H9 (cell line): ENCODE results near the gene DPH6. TPM values are rescaled to one million over a fixed set of nuclear protein-coding genes. Genes with fewer than 3 reads are reported as not detected.

ENCODE experiments used
- DNase-seq: peaks from one replicate; pipeline ENCODE4 v3.0.0-alpha.2; 2017
- H2AFZ ChIP-seq: one replicate; pipeline ENCODE4 v1.6.1; 2013; ENCODE audit warnings: mild to moderate bottlenecking, low read length, control low read depth, moderate library complexity
- H2AK5ac ChIP-seq: 2 replicates; pipeline ENCODE4 v1.6.1; 2013; ENCODE audit warnings: low read length, control low read depth, mixed read lengths; ENCODE audit not compliant: insufficient read length
- H2BK120ac ChIP-seq: one replicate; pipeline ENCODE4 v1.6.1; 2013; ENCODE audit warnings: low read depth, mild to moderate bottlenecking, low read length, control low read depth, inconsistent platforms; ENCODE audit not compliant: poor library complexity, severe bottlenecking
- H2BK12ac ChIP-seq: 2 replicates; pipeline ENCODE4 v1.6.1; 2013; ENCODE audit warnings: low read length, control low read depth, mixed read lengths, low read depth; ENCODE audit not compliant: insufficient read length
- H2BK15ac ChIP-seq: 2 replicates; pipeline ENCODE4 v1.6.1; 2013; ENCODE audit warnings: low read depth, low read length, control low read depth
- H2BK20ac ChIP-seq: one replicate; pipeline ENCODE4 v1.6.1; 2013; ENCODE audit warnings: low read depth, mild to moderate bottlenecking, low read length, control low read depth, inconsistent platforms; ENCODE audit not compliant: poor library complexity, severe bottlenecking
- H2BK5ac ChIP-seq: 2 replicates; pipeline ENCODE4 v1.6.1; 2013; ENCODE audit warnings: low read length, control low read depth, mixed read lengths; ENCODE audit not compliant: insufficient read length
- H3K14ac ChIP-seq: 2 replicates; pipeline ENCODE4 v1.6.1; 2013; ENCODE audit warnings: low read length, control low read depth; ENCODE audit not compliant: insufficient read depth
- H3K18ac ChIP-seq: 2 replicates; pipeline ENCODE4 v1.6.1; 2013; ENCODE audit warnings: low read depth, mild to moderate bottlenecking, mixed read lengths, low read length, control low read depth; ENCODE audit not compliant: insufficient read length
- H3K23ac ChIP-seq: 2 replicates; pipeline ENCODE4 v1.6.1; 2013; ENCODE audit warnings: low read length, control low read depth, mixed read lengths, low read depth; ENCODE audit not compliant: insufficient read length
- H3K23me2 ChIP-seq: 2 replicates; pipeline ENCODE4 v1.6.1; 2013; ENCODE audit warnings: low read depth, mild to moderate bottlenecking, mixed read lengths, low read length, control low read depth; ENCODE audit not compliant: insufficient read length, poor library complexity, severe bottlenecking
- H3K27ac ChIP-seq: 2 replicates; pipeline ENCODE4 v1.5.1; 2013; ENCODE audit warnings: low read length, control low read depth, mixed read lengths, low read depth; ENCODE audit not compliant: insufficient read length
- H3K27me3 ChIP-seq: 2 replicates; pipeline ENCODE4 v1.6.1; 2013; ENCODE audit warnings: low read length, control low read depth, inconsistent platforms; ENCODE audit not compliant: insufficient read depth
- H3K4ac ChIP-seq: 2 replicates; pipeline ENCODE4 v1.6.1; 2013; ENCODE audit warnings: low read depth, mild to moderate bottlenecking, control low read depth, inconsistent platforms, low read length, moderate library complexity
- H3K4me1 ChIP-seq: 2 replicates; pipeline ENCODE4 v1.6.1; 2013; ENCODE audit warnings: low read length, control low read depth, inconsistent platforms; ENCODE audit not compliant: insufficient read depth
- H3K4me2 ChIP-seq: 2 replicates; pipeline ENCODE4 v1.6.1; 2013; ENCODE audit warnings: low read length, control low read depth, mixed read lengths; ENCODE audit not compliant: insufficient read length, insufficient read depth
- H3K56ac ChIP-seq: 2 replicates; pipeline ENCODE4 v1.6.1; 2013; ENCODE audit warnings: low read depth, mild to moderate bottlenecking, mixed read lengths, low read length, control low read depth; ENCODE audit not compliant: insufficient read length
- H3K79me1 ChIP-seq: 2 replicates; pipeline ENCODE4 v1.6.1; 2013; ENCODE audit warnings: low read depth, mild to moderate bottlenecking, moderate library complexity, low read length, control low read depth, inconsistent platforms; ENCODE audit not compliant: insufficient read depth, poor library complexity, severe bottlenecking
- H3K79me2 ChIP-seq: 2 replicates; pipeline ENCODE4 v1.6.1; 2013; ENCODE audit warnings: low read length, control low read depth, inconsistent platforms; ENCODE audit not compliant: insufficient read depth
- H3K9ac ChIP-seq: 2 replicates; pipeline ENCODE4 v1.6.1; 2013; ENCODE audit warnings: low read length, control low read depth, mixed read lengths; ENCODE audit not compliant: insufficient read length; ENCODE audit errors: extremely low read depth
- H3K9me3 ChIP-seq: one replicate; pipeline ENCODE4 v1.6.1; 2013; ENCODE audit warnings: low read depth, low read length, inconsistent platforms; ENCODE audit not compliant: control insufficient read depth
- H3T11ph ChIP-seq: one replicate; pipeline ENCODE4 v1.6.1; 2013; ENCODE audit warnings: mild to moderate bottlenecking, low read length, control low read depth, inconsistent platforms
- H4K20me1 ChIP-seq: one replicate; pipeline ENCODE4 v1.6.1; 2013; ENCODE audit not compliant: control insufficient read depth, insufficient read length, insufficient read depth
- H4K5ac ChIP-seq: 2 replicates; pipeline ENCODE4 v1.6.1; 2013; ENCODE audit warnings: low read depth, mild to moderate bottlenecking, mixed read lengths, low read length, control low read depth; ENCODE audit not compliant: insufficient read length
- H4K8ac ChIP-seq: replicated peaks from 2 replicates; pipeline ENCODE4 v1.6.1; 2013; ENCODE audit warnings: low read length, control low read depth, mixed read lengths, low read depth; ENCODE audit not compliant: insufficient read length
- H4K91ac ChIP-seq: 2 replicates; pipeline ENCODE4 v1.6.1; 2013; ENCODE audit warnings: low read depth, mild to moderate bottlenecking, moderate library complexity, mixed read lengths, low read length, control low read depth; ENCODE audit not compliant: insufficient read length
- H3K27ac Mint-ChIP-seq, 3 experiments: 2 replicates in 2 of 3; 3 replicates in 1 of 3; pipeline ENCODE4 v1.8.0; 2020 to 2021; ENCODE audit warnings: mixed read lengths in 3 of 3, mild to moderate bottlenecking in 1 of 3, moderate library complexity in 1 of 3
- H3K27me3 Mint-ChIP-seq: 2 replicates; pipeline ENCODE4 v1.8.0; 2021; ENCODE audit warnings: low read depth, mild to moderate bottlenecking, moderate library complexity, mixed read lengths
- H3K36me3 Mint-ChIP-seq, 3 experiments: 2 replicates in 2 of 3; 3 replicates in 1 of 3; pipeline ENCODE4 v1.8.0; 2020 to 2021; ENCODE audit warnings: low read depth in 3 of 3, mixed read lengths in 3 of 3; ENCODE audit not compliant: insufficient read depth in 1 of 3
- H3K4me1 Mint-ChIP-seq, 2 experiments: 2 replicates each; pipeline ENCODE4 v1.8.0; 2020; ENCODE audit warnings: mixed read lengths in 2 of 2
- H3K4me3 Mint-ChIP-seq, 2 experiments: 2 replicates in 1 of 2; 3 replicates in 1 of 2; pipeline ENCODE4 v1.8.0; 2020 to 2021; ENCODE audit warnings: mild to moderate bottlenecking in 2 of 2, mixed read lengths in 2 of 2, moderate library complexity in 1 of 2
- H3K9me3 Mint-ChIP-seq, 2 experiments: 2 replicates in 1 of 2; 3 replicates in 1 of 2; pipeline ENCODE4 v1.8.0; 2020; ENCODE audit warnings: mild to moderate bottlenecking in 2 of 2, mixed read lengths in 2 of 2, moderate library complexity in 1 of 2
- CTCF ChIP-seq: fragments of 200-600 bp; sonication (generic); conservative IDR thresholded peaks from 3 replicates; pipeline ENCODE4 v1.8.0; 2021; ENCODE audit warnings: antibody characterized with exemption, mild to moderate bottlenecking
- WGBS: extraction: QIAGEN DNeasy Blood & Tissue Kit; methylation state at CpG from one replicate; pipeline ENCODE4 v1.1.7; 2013; ENCODE audit warnings: missing lambda C conversion rate, low lambda C conversion rate, mixed read lengths; ENCODE audit not compliant: insufficient read length; ENCODE audit errors: extremely low coverage; 5-methylcytosine and 5-hydroxymethylcytosine counted together
- total RNA-seq: library from RNA; stranded (reverse); gene quantifications from 2 replicates; pipeline ENCODE4 v1.2.1, GENCODE V29; 2021

The DPH6 gene
- total RNA-seq, 1 experiment from 2014 or later, result 42.0 TPM

GRCh38 chr15:35327789-35328188 lies 218.2 kb downstream of the DPH6 start:
- H3K9ac ChIP-seq, result no peak overlapping the region
- no peak overlapping the region for H4K91ac ChIP-seq
- H3T11ph ChIP-seq, result no peak overlapping the region
- no peaks in the 10 kb centered on the region for H3K27me3 ChIP-seq
- no peaks in the 10 kb centered on the region for H3K4me1 ChIP-seq
- Mint-ChIP-seq H3K36me3 (no peaks in the 10 kb centered on the region), H3K4me3 (no peak overlapping the region), H3K4me1 (peaks cover 0 to 2% of the 10 kb centered on the region in 2 experiments; a peak in 1 of 4 replicates), H3K27ac (no peak overlapping the region), H3K9me3 (no peaks in the 10 kb centered on the region), H3K27me3 (no peaks in the 10 kb centered on the region)
- no peak overlapping the region for H2BK15ac ChIP-seq
- no peaks in the 10 kb centered on the region for H3K9me3 ChIP-seq
- H3K18ac ChIP-seq, result no peak overlapping the region
- no peak overlapping the region for H3K27ac ChIP-seq
- no peak for TF ChIP-seq CTCF
- no peak overlapping the region for H3K4ac ChIP-seq
- H3K4me2 ChIP-seq, result no peak overlapping the region
- H2BK120ac ChIP-seq, result no peak overlapping the region
- H3K79me2 ChIP-seq, result no peaks in the 10 kb centered on the region
- H2BK20ac ChIP-seq, result no peak overlapping the region
- H3K23me2 ChIP-seq, result no peaks in the 10 kb centered on the region
- H3K56ac ChIP-seq, result no peak overlapping the region
- no CpG with 5 or more reads among the region's 2 CpGs for WGBS
- H3K79me1 ChIP-seq, result no peaks in the 10 kb centered on the region
- DNase-seq, result no peak
- no peak overlapping the region for H4K5ac ChIP-seq
- H4K20me1 ChIP-seq, result no peaks in the 10 kb centered on the region
- no peak overlapping the region for H3K14ac ChIP-seq
- no peak overlapping the region for H2BK5ac ChIP-seq
- H2AFZ ChIP-seq, result no peak overlapping the region
- H3K23ac ChIP-seq, result no peak overlapping the region
- no peak overlapping the region for H2AK5ac ChIP-seq
- H4K8ac ChIP-seq, result no peak overlapping the region
- no peak overlapping the region for H2BK12ac ChIP-seq
